Panc1 (cell line): ENCODE data around the gene APOC3. TPM values are rescaled to one million over a fixed set of nuclear protein-coding genes. Genes with fewer than 3 reads are reported as not detected.

ENCODE experiments used
- ATAC-seq: fragments of 200-7000 bp; cut with Tn5 transposase; 2 replicates; pipeline ENCODE4 v1.9.1; 2020; ENCODE audit warnings: mild to moderate bottlenecking, moderate library complexity
- BruUV-seq: library from RNA; stranded (reverse); fragments of 400-500 nt; replicated peaks from 2 replicates; lab custom pipeline; 2021; lab: Mats Ljungman, UMichigan
- CTCF ChIA-PET: fragments of 300-600 bp; sonication (Branson Sonifier 250); formaldehyde crosslinking; loops from one replicate; lab custom pipeline; 2022; ENCODE audit warnings: antibody characterized with exemption; lab: Charles Lee
- POLR2A ChIA-PET: fragments of 300-600 bp; sonication (Branson Sonifier 250); formaldehyde crosslinking; loops from one replicate; lab custom pipeline; 2022; ENCODE audit warnings: antibody characterized with exemption; lab: Charles Lee
- DNase-seq: peaks from one replicate; pipeline ENCODE4 v3.0.0-alpha.2; 2010; ENCODE audit warnings: low read depth, low spot score
- H3K27ac ChIP-seq: 2 replicates; pipeline ENCODE4 v1.5.1; 2011; ENCODE audit warnings: mild to moderate bottlenecking, low read length, inconsistent platforms
- H3K27me3 ChIP-seq: fragments of 200-500 bp; sonication (Bioruptor generic); 2 replicates; pipeline ENCODE4 v1.6.0; 2014; ENCODE audit warnings: low read length, inconsistent platforms; ENCODE audit not compliant: control insufficient read depth, insufficient read depth
- H3K36me3 ChIP-seq: fragments of 200-500 bp; sonication (Bioruptor generic); 2 replicates; pipeline ENCODE4 v1.5.1; 2014; ENCODE audit warnings: inconsistent platforms, mild to moderate bottlenecking, low read length, moderate library complexity; ENCODE audit not compliant: control insufficient read depth, insufficient read depth
- H3K4me1 ChIP-seq: 2 replicates; pipeline ENCODE4 v1.5.1; 2011; ENCODE audit warnings: inconsistent platforms, mild to moderate bottlenecking, low read length, moderate library complexity; ENCODE audit not compliant: control insufficient read depth, insufficient read depth
- H3K4me3 ChIP-seq, 2 experiments: 2 replicates each; pipeline ENCODE4 v1.5.1; 2011 to 2012; ENCODE audit warnings: low read depth in 2 of 2, low read length in 2 of 2, mild to moderate bottlenecking in 2 of 2, inconsistent platforms in 1 of 2, moderate library complexity in 1 of 2
- H3K9me3 ChIP-seq: fragments of 200-500 bp; sonication (Bioruptor generic); 2 replicates; pipeline ENCODE4 v1.5.1; 2014; ENCODE audit warnings: low read depth, mild to moderate bottlenecking, inconsistent platforms, low read length, moderate library complexity; ENCODE audit not compliant: control insufficient read depth, insufficient read depth
- CTCF ChIP-seq: fragments of 450-650 bp; IDR thresholded peaks from 2 replicates; pipeline ENCODE4 v1.5.1; 2017; ENCODE audit warnings: mild to moderate bottlenecking
- POLR2AphosphoS5 ChIP-seq: IDR thresholded peaks from 2 replicates; pipeline ENCODE4 v1.6.1; 2012; ENCODE audit warnings: mild to moderate bottlenecking, low read depth, low read length, moderate library complexity
- REST ChIP-seq, 2 experiments: IDR thresholded peaks; 2 replicates each; pipeline ENCODE4 v1.6.1; 2011 to 2012; ENCODE audit warnings: low read depth in 2 of 2, control low read depth in 1 of 2, low read length in 1 of 2, mild to moderate bottlenecking in 1 of 2, moderate library complexity in 1 of 2; ENCODE audit not compliant: insufficient read depth in 1 of 2
- SIN3A ChIP-seq: IDR thresholded peaks from 2 replicates; pipeline ENCODE4 v1.6.1; 2012; ENCODE audit warnings: low read depth, mild to moderate bottlenecking, low read length, moderate library complexity, borderline replicate concordance; ENCODE audit not compliant: insufficient read depth
- TCF7L2 ChIP-seq: IDR thresholded peaks from 2 replicates; pipeline ENCODE4 v1.6.1; 2011; ENCODE audit warnings: mild to moderate bottlenecking, low read depth, low read length, inconsistent platforms
- in situ Hi-C: cut with HindIII; loops from 2 replicates; pipeline ENCODE4 v1.10.0; 2016; ENCODE audit warnings: low sequenced_read_pairs, low pct_unique_long_range_greater_than_20kb
- intact Hi-C: fragments of 100-400 bp; cut with micrococcal nuclease; formaldehyde crosslinking; loops from one replicate; pipeline ENCODE4 v1.10.0; 2022; ENCODE audit not compliant: unreplicated experiment
- total RNA-seq: library from RNA; stranded (reverse); gene quantifications from one replicate; pipeline ENCODE4 v1.2.1, GENCODE V29; 2021; ENCODE audit not compliant: unreplicated experiment

APOC3 gene
- total RNA-seq, 1 experiment from 2014 or later = 1.2 TPM

DNA sequence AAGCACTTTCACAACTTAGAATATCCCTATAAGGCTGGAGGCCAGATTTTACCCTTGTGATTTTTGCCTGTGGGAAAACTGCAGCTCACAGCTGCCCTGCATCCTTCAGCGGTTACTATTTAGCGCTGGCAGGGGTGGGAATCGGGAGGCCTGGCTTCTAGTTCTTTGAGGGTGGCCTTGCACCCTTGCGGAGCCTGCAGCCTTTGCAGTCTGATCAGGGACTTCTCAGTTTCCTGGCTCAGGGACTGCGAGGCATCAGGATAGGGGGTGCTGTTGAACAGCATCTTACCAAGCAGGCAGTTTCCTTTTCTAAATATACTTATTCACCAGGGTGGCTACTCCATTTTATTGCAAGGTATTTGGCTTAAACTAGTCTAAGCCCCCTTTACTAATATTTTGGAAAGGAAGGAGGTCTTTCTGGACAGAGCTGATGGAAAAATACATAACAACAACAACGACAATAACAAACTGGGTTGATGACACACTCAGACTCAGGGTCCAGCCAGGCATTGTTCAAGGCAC is 10.6 kb downstream of the APOC3 start:
- intact Hi-C loops = no loop called here
- POLR2A ChIA-PET = interaction anchor here (0.8 kb wide), 1 partner anchor 16 kb away, joined by 4 read pairs; no protein-coding TSS in a partner anchor
- H3K4me1 ChIP-seq = peaks cover 4% of the 10 kb centered on the region; the same call in 1 of the 2 replicates

DNA sequence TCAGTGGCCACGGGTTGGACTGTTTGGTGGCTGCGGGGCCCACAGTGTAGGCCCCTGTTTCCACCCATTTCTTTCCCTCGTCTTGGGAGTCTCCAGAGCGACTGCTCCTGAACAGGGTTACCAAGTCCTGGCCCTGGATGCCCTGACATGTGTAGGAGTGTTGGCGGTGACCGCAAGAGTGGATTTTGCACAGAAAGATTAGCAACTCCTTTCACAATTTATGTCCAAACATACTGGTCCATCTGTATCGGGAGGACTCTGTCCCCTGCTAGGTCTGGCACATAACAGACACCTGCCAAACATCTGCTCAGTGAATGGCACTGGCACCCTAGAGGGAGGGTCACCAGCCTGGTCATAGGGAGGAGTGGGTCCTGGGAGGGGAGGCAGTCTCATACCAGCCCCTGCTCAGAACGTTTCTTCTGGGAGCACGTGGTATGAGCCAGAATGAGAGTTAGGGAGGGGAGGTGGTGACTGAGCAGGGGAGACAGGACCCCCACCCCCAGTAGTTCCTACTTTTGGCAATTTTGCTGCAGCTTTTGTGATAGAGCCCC is 11.1 kb downstream of the APOC3 start:
- ATAC-seq (no peak), DNase-seq (no peak)
- CTCF ChIA-PET = no interaction called here
- POLR2A ChIA-PET = interaction anchor here (0.8 kb wide), 1 partner anchor 16 kb away, joined by 4 read pairs; no protein-coding TSS in a partner anchor
- TF ChIP-seq REST (IDR thresholded peaks at IDR 0.05; ENCODE audit: insufficient read depth in 1 of 2, low read depth in 2 of 2, low read length in 1 of 2) = no peak
- TF ChIP-seq POLR2AphosphoS5 = no peak
- no peak for TF ChIP-seq SIN3A
- no peak for TF ChIP-seq CTCF
- TF ChIP-seq TCF7L2 = no peak
- peaks cover 4% of the 10 kb centered on the region; the same call in 1 of the 2 replicates for H3K4me1 ChIP-seq
- no peaks in the 10 kb centered on the region for H3K9me3 ChIP-seq
- no peak overlapping the region for H3K27ac ChIP-seq
- BruUV-seq = no TSS peak
- no peak overlapping the region for H3K4me3 ChIP-seq
- no peaks in the 10 kb centered on the region; the same call in 1 of the 2 replicates for H3K36me3 ChIP-seq
- H3K27me3 ChIP-seq = no peaks in the 10 kb centered on the region
- intact Hi-C loops = no loop called here
- in situ Hi-C loops = no loop called here

More for the DNA sequence above, 10.6 kb downstream of the APOC3 start:
- no peaks in the 10 kb centered on the region; the same call in 1 of the 2 replicates for H3K36me3 ChIP-seq
- no peak overlapping the region for H3K4me3 ChIP-seq
- in situ Hi-C loops = no loop called here
- H3K9me3 ChIP-seq = no peaks in the 10 kb centered on the region
- BruUV-seq = no TSS peak
- H3K27ac ChIP-seq = no peak overlapping the region
- no peaks in the 10 kb centered on the region for H3K27me3 ChIP-seq
- no peak for DNase-seq
- CTCF ChIA-PET = no interaction called here
- TF ChIP-seq TCF7L2 (no peak), POLR2AphosphoS5 (no peak), SIN3A (no peak), CTCF (no peak; the same call in 1 of the 2 replicates), REST (IDR thresholded peaks at IDR 0.05; ENCODE audit: insufficient read depth in 1 of 2, low read depth in 2 of 2, low read length in 1 of 2) (no peak)
- ATAC-seq = no peak
